K562 (cell line): ENCODE data around the gene SPNS1. TPM values are rescaled to one million over a fixed set of nuclear protein-coding genes. Genes with fewer than 3 reads are reported as not detected.

Experiments
- ATAC-seq: fragments of 200-7000 bp; cut with Tn5 transposase; 3 replicates; pipeline ENCODE4 v1.9.1; 2020; ENCODE audit warnings: moderate library complexity
- BruUV-seq: library from RNA; stranded (reverse); fragments of 400-500 nt; replicated peaks from 2 replicates; lab custom pipeline; 2021; lab: Mats Ljungman, UMichigan
- CTCF ChIA-PET: fragments of 300-600 bp; formaldehyde crosslinking; extraction: SDS; loops from one replicate; lab custom pipeline; 2021; ENCODE audit warnings: low intra/inter-chr PET ratio; lab: Yijun Ruan, JAX
- POLR2A ChIA-PET: fragments of 300-600, 350-650 bp; sonication (Branson Sonifier 250); formaldehyde crosslinking; extraction: SDS; loops from one replicate; lab custom pipeline; 2021; ENCODE audit warnings: antibody characterized with exemption, inconsistent platforms; lab: Yijun Ruan, JAX
- DNase-seq, 4 experiments: peaks; one replicate each; pipeline versions ENCODE4 v3.0.0 to v3.0.0-alpha.2; 2011 to 2018; ENCODE audit warnings: low spot score in 3 of 4, mixed read lengths in 3 of 4; ENCODE audit errors: extremely low read depth in 1 of 4
- FAIRE-seq: peaks from 2 replicates; lab custom pipeline; 2011; peaks lifted over from hg19 to GRCh38; lab: Jason Lieb, UNC
- H2AFZ ChIP-seq: 2 replicates; pipeline ENCODE4 v1.6.0; 2011; ENCODE audit warnings: low read depth, low read length, control low read depth, inconsistent platforms
- H3K27ac ChIP-seq: fragments of 200-600 bp; 3 replicates; pipeline ENCODE4 v1.8.0; 2011; ENCODE audit warnings: low read depth, mild to moderate bottlenecking, control low read depth, inconsistent platforms, low read length, moderate library complexity, mixed read lengths; ENCODE audit errors: extremely low read depth
- H3K27me3 ChIP-seq, 2 experiments: fragments of 300-600 bp in 1 of 2; 2 replicates in 1 of 2; 3 replicates in 1 of 2; pipeline versions ENCODE4 v1.6.0 to v1.8.0; 2011; ENCODE audit warnings: inconsistent platforms in 2 of 2, low read length in 2 of 2, mild to moderate bottlenecking in 1 of 2, mixed read lengths in 1 of 2, moderate library complexity in 1 of 2; ENCODE audit not compliant: control insufficient read depth in 2 of 2, insufficient read depth in 2 of 2
- H3K36me3 ChIP-seq: fragments of 300-600 bp; 3 replicates; pipeline ENCODE4 v1.8.0; 2011; ENCODE audit warnings: mild to moderate bottlenecking, low read length, inconsistent platforms; ENCODE audit not compliant: control insufficient read depth, insufficient read depth
- H3K4me1 ChIP-seq, 2 experiments: fragments of 200-600 bp in 1 of 2; replicated peaks in 1 of 2; 2 replicates in 1 of 2; 3 replicates in 1 of 2; pipeline versions ENCODE4 v1.5.1 to v1.8.0; 2011; ENCODE audit warnings: inconsistent platforms in 2 of 2, low read length in 2 of 2, mild to moderate bottlenecking in 1 of 2, mixed read lengths in 1 of 2, moderate library complexity in 1 of 2; ENCODE audit not compliant: control insufficient read depth in 2 of 2, insufficient read depth in 2 of 2
- H3K4me2 ChIP-seq: 2 replicates; pipeline ENCODE4 v1.6.1; 2011; ENCODE audit warnings: low read length, control low read depth, inconsistent platforms, mixed read lengths; ENCODE audit not compliant: insufficient read depth
- H3K4me3 ChIP-seq: fragments of 200-600 bp; sonication (generic), shearing (Covaris generic); 2 replicates; pipeline ENCODE4 v1.5.1; 2016; ENCODE audit warnings: control low read depth, inconsistent platforms
- H3K79me2 ChIP-seq: fragments of 200-600 bp; 3 replicates; pipeline ENCODE4 v1.8.0; 2011; ENCODE audit warnings: low read length, inconsistent platforms; ENCODE audit not compliant: control insufficient read depth, insufficient read depth
- H3K9ac ChIP-seq, 2 experiments: 2 replicates each; pipeline versions ENCODE4 v1.6.0 to v1.6.1; 2011; ENCODE audit warnings: low read depth in 2 of 2, low read length in 2 of 2, control low read depth in 1 of 2, inconsistent platforms in 1 of 2, mild to moderate bottlenecking in 1 of 2, mixed read lengths in 1 of 2; ENCODE audit not compliant: insufficient read depth in 1 of 2
- H3K9me1 ChIP-seq: one replicate; pipeline ENCODE4 v1.6.0; 2011; ENCODE audit warnings: inconsistent platforms, mild to moderate bottlenecking, low read length, moderate library complexity; ENCODE audit not compliant: control insufficient read depth, insufficient read depth
- H3K9me3 ChIP-seq: replicated peaks from 2 replicates; pipeline ENCODE4 v1.5.1; 2011; ENCODE audit warnings: low read depth, low read length, inconsistent platforms; ENCODE audit not compliant: control insufficient read depth, insufficient read depth
- H4K20me1 ChIP-seq: replicated peaks from 2 replicates; pipeline ENCODE4 v1.6.1; 2011; ENCODE audit warnings: low read length, inconsistent platforms, mixed read lengths; ENCODE audit not compliant: control insufficient read depth, insufficient read depth
- SPI1 ChIP-seq: IDR thresholded peaks from 2 replicates; pipeline ENCODE4 v1.6.1; 2011; ENCODE audit warnings: low read depth, low read length, control low read depth, borderline replicate concordance
- TEAD1 ChIP-seq, 2 experiments: fragments of 450-650 bp in 1 of 2; sonication (generic) in 1 of 2; formaldehyde crosslinking; IDR thresholded peaks; 2 replicates each; pipeline versions ENCODE4 v1.4.0 to v1.8.0; 2020 to 2022; ENCODE audit warnings: mild to moderate bottlenecking in 2 of 2, missing genetic modification reagents in 1 of 2
- TGIF2 ChIP-seq: sonication (generic); formaldehyde crosslinking; IDR thresholded peaks from 2 replicates; pipeline ENCODE4 v1.8.1; 2022; ENCODE audit warnings: mild to moderate bottlenecking, missing genetic modification reagents, moderate library complexity
- TRIM28 ChIP-seq: fragments of 450-650 bp; IDR thresholded peaks from 2 replicates; pipeline ENCODE4 v1.6.1; 2017
- ZNF184 ChIP-seq: sonication (generic); formaldehyde crosslinking; IDR thresholded peaks from 2 replicates; pipeline ENCODE4 v1.5.0; 2020; ENCODE audit warnings: missing genetic modification reagents
- WGBS: fragments of 100-300 bp; shearing (Covaris generic); methylation state at CpG from one replicate; pipeline ENCODE4 v1.1.6; 2016; ENCODE audit warnings: low coverage, mixed read lengths; ENCODE audit not compliant: insufficient coverage; ENCODE audit errors: missing lambda C conversion rate; 5-methylcytosine and 5-hydroxymethylcytosine counted together
- in situ Hi-C: fragments of 300-500 bp; cut with MboI; formaldehyde crosslinking; loops from 4 replicates; pipeline ENCODE4 v1.15.0; 2018; ENCODE audit warnings: inconsistent platforms, mixed read lengths
- intact Hi-C: fragments of 100-400 bp; cut with micrococcal nuclease; formaldehyde crosslinking; loops from 2 replicates; pipeline ENCODE4 v1.14.2; 2022
- polyA plus RNA-seq, 8 experiments: library from polyadenylated mRNA; depleted of rRNA in 4 of 8; stranded (reverse) in 5 of 8; unstranded in 3 of 8; fragments of >200 nt; fragmentation: Nextera tagmentation in 2 of 8; fragmentation: Illumina TruSeq in 1 of 8; extraction: Ambion mirVana in 2 of 8; extraction: Trizol in 1 of 8; gene quantifications; 2 replicates each; pipeline versions ENCODE4 v1.2.1 to v1.2.3, GENCODE V29; 2011 to 2014; ENCODE audit warnings: inconsistent platforms in 1 of 8, missing spikeins in 1 of 8
- total RNA-seq, 7 experiments: library from RNA; depleted of rRNA in 6 of 7; stranded (reverse); fragments of >200 nt in 6 of 7; fragmentation: Illumina TruSeq in 2 of 7; extraction: Trizol in 2 of 7; gene quantifications; 2 replicates each; pipeline versions ENCODE4 v1.2.1 to v1.2.3, GENCODE V29; 2011 to 2021; ENCODE audit warnings: low replicate concordance in 1 of 7
- TF ChIP-seq, protein P1 (sequence below): fragments of 450-650 bp; IDR thresholded peaks from 2 replicates; pipeline ENCODE4 v1.6.1; 2014; ENCODE audit warnings: low read depth, mild to moderate bottlenecking, moderate library complexity, borderline replicate concordance
- TF ChIP-seq, protein P2 (sequence below): fragments of 450-650 bp; IDR thresholded peaks from 2 replicates; pipeline ENCODE4 v1.6.1; 2016; ENCODE audit warnings: mild to moderate bottlenecking

SPNS1 gene
- total and polyA plus RNA-seq, 9 of the 15 experiments (the other 6 are each of a cell fraction or from before 2014, with no cell fraction given), result 0.58 to 64.9 (median 13.7) TPM

DNA sequence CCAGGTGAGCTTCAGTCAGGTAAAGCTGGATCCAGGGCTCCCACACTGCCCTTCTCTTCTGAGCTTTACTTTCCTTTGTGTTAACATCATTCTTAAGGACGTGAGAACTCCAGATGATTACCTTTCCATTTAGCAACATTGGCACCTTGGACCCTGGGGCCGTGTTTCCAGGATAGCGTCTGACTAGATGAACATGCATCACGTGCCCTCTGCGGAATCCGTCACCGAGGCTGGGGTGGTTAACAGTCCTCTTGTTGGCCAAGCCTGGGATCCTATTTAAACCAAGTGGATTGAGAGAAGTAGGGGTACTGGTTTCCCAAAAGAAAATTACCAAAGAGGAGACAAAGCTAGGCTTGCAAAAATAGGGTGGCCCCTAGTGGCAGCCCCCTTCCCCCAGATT, 6.4 kb downstream of the SPNS1 start (continued):
- TF ChIP-seq, protein P1, sequence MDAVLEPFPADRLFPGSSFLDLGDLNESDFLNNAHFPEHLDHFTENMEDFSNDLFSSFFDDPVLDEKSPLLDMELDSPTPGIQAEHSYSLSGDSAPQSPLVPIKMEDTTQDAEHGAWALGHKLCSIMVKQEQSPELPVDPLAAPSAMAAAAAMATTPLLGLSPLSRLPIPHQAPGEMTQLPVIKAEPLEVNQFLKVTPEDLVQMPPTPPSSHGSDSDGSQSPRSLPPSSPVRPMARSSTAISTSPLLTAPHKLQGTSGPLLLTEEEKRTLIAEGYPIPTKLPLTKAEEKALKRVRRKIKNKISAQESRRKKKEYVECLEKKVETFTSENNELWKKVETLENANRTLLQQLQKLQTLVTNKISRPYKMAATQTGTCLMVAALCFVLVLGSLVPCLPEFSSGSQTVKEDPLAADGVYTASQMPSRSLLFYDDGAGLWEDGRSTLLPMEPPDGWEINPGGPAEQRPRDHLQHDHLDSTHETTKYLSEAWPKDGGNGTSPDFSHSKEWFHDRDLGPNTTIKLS, result no peak
- no peak for TF ChIP-seq ZNF184 (CRISPR knock-in tag)

DNA sequence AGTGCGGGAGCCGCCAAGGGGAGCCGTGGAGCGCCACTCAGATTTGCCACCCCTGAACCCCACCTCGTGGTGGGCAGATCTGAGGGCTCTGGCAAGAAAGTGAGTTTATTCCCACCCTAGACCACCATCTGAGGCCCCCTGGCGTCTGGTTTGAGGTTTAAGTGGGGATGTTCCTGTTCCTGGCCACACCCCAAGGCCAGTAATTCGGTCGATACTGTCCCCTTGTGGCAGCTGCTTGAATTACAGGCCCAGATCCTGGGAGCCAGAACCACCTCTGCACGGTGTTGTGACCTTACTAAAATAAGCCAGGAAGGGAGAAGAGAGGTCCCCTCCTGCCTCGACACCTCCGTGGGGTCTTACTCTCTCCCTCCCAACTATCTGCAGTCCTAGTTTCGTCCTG, 6.9 kb downstream of the SPNS1 start:
- H3K9me1 ChIP-seq, result peaks cover 3% of the 10 kb centered on the region
- no peak overlapping the region for H2AFZ ChIP-seq
- H3K4me3 ChIP-seq, result no peak overlapping the region
- FAIRE-seq (peak; percentile 85), DNase-seq (peak; percentile 62 to 84 (median 76)), ATAC-seq (peak; percentile 88)
- H3K27ac ChIP-seq, result no peak overlapping the region
- H3K79me2 ChIP-seq, result no peaks in the 10 kb centered on the region
- no TSS peak for BruUV-seq
- H3K4me1 ChIP-seq, result peaks cover 2 to 37% of the 10 kb centered on the region in 2 experiments; a peak in 1 of 5 replicates
- H3K36me3 ChIP-seq, result peaks cover 45% of the 10 kb centered on the region
- no peak overlapping the region for H3K4me2 ChIP-seq
- no peaks in the 10 kb centered on the region for H3K27me3 ChIP-seq
- WGBS, result 82% methylated on average over 12 of the region's 12 CpGs
- H4K20me1 ChIP-seq, result no peaks in the 10 kb centered on the region
- POLR2A ChIA-PET, result interaction anchor here (2.3 kb wide), 1 partner anchor 12 kb away, joined by 9 read pairs; no protein-coding TSS in a partner anchor
- intact Hi-C loops (no loop called here), in situ Hi-C loops (loop anchor here (10.0 to 25.0 kb wide), 2 partner anchors 103 to 1231 kb away; no protein-coding TSS in a partner anchor)
- no peak overlapping the region for H3K9ac ChIP-seq
- H3K9me3 ChIP-seq, result peaks cover 5% of the 10 kb centered on the region; the same call in 1 of the 2 replicates
- CTCF ChIA-PET, result no interaction called here
- TF ChIP-seq, protein P2, sequence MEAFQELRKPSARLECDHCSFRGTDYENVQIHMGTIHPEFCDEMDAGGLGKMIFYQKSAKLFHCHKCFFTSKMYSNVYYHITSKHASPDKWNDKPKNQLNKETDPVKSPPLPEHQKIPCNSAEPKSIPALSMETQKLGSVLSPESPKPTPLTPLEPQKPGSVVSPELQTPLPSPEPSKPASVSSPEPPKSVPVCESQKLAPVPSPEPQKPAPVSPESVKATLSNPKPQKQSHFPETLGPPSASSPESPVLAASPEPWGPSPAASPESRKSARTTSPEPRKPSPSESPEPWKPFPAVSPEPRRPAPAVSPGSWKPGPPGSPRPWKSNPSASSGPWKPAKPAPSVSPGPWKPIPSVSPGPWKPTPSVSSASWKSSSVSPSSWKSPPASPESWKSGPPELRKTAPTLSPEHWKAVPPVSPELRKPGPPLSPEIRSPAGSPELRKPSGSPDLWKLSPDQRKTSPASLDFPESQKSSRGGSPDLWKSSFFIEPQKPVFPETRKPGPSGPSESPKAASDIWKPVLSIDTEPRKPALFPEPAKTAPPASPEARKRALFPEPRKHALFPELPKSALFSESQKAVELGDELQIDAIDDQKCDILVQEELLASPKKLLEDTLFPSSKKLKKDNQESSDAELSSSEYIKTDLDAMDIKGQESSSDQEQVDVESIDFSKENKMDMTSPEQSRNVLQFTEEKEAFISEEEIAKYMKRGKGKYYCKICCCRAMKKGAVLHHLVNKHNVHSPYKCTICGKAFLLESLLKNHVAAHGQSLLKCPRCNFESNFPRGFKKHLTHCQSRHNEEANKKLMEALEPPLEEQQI, result 0 out of 2 replicates have a peak, but pooled peaks have one; percentile 17
- TF ChIP-seq TEAD1 (CRISPR knock-in tag; IDR thresholded peaks at IDR 0.05), result 0 out of 4 replicates have a peak, but pooled peaks of 1 of the 2 experiments have one; percentile 45
- TF ChIP-seq TRIM28, result peak; percentile 77
- TF ChIP-seq SPI1, result 0 out of 2 replicates have a peak, but pooled peaks have one; percentile 13
- TF ChIP-seq TGIF2 (CRISPR knock-in tag), result no peak
